B cell (primary cell): Measurements from ENCODE around the gene GOLPH3. TPM values are rescaled to one million over a fixed set of nuclear protein-coding genes. Genes with fewer than 3 reads are reported as not detected.

Source experiments
- ATAC-seq: fragments of 200-7000 bp; cut with Tn5 transposase; one replicate; pipeline ENCODE4 v1.10.0; 2021; ENCODE audit warnings: low read depth, mild to moderate bottlenecking, moderate number of reproducible peaks, moderate library complexity
- CTCF ChIA-PET: fragments of 350-600 bp; sonication (Branson Sonifier 250); formaldehyde crosslinking; loops from one replicate; lab custom pipeline; 2021; ENCODE audit warnings: antibody characterized with exemption, inconsistent platforms; lab: Charles Lee
- POLR2A ChIA-PET: fragments of 350-600 bp; sonication (Branson Sonifier 250); formaldehyde crosslinking; loops from one replicate; lab custom pipeline; 2021; ENCODE audit warnings: antibody characterized with exemption; lab: Charles Lee
- DNase-seq: peaks from one replicate; pipeline ENCODE4 v3.0.0; 2013
- H2AFZ ChIP-seq: 2 replicates; pipeline ENCODE4 v1.6.1; 2012; ENCODE audit warnings: mild to moderate bottlenecking, low read depth, low read length; ENCODE audit not compliant: insufficient read depth, poor library complexity, severe bottlenecking
- H3K27ac ChIP-seq, 2 donors: 1 replicate in 1 of 2; 2 replicates in 1 of 2; pipeline ENCODE4 v1.5.1; 2012 to 2013; ENCODE audit warnings: low read length in 2 of 2, mild to moderate bottlenecking in 2 of 2, moderate library complexity in 1 of 2
- H3K27me3 ChIP-seq, 4 experiments: fragments of 200-600 bp in 1 of 4; sonication (generic) in 1 of 4; replicated peaks in 1 of 4; 1 replicate in 2 of 4; 2 replicates in 2 of 4; pipeline versions ENCODE4 v1.6.1 to v1.7.0; 2013 to 2016; ENCODE audit warnings: low read length in 3 of 4, mild to moderate bottlenecking in 2 of 4, mixed read lengths in 1 of 4, moderate library complexity in 1 of 4; ENCODE audit not compliant: insufficient read depth in 4 of 4, control insufficient read depth in 3 of 4; ENCODE audit errors: control extremely low read depth in 1 of 4
- H3K36me3 ChIP-seq, 2 experiments: replicated peaks in 1 of 2; 1 replicate in 1 of 2; 2 replicates in 1 of 2; pipeline versions ENCODE4 v1.6.1 to v1.7.1; 2013; ENCODE audit warnings: low read length in 1 of 2; ENCODE audit not compliant: insufficient read depth in 2 of 2, control insufficient read depth in 1 of 2; ENCODE audit errors: control extremely low read depth in 1 of 2, extremely low read depth in 1 of 2
- H3K4me1 ChIP-seq, 2 donors: fragments of 200-600 bp in 1 of 2; sonication (generic) in 1 of 2; 1 replicate in 1 of 2; 2 replicates in 1 of 2; pipeline versions ENCODE4 v1.5.1 to v1.6.1; 2013 to 2017; ENCODE audit warnings: low read length in 2 of 2; ENCODE audit not compliant: control insufficient read depth in 2 of 2, insufficient read depth in 2 of 2
- H3K4me2 ChIP-seq: replicated peaks from 2 replicates; pipeline ENCODE3; 2012; ENCODE audit warnings: mild to moderate bottlenecking, low read depth, low read length; ENCODE audit not compliant: poor library complexity, severe bottlenecking
- H3K4me3 ChIP-seq, 5 experiments: fragments of 200-600 bp in 1 of 5; sonication (generic) in 1 of 5; 1 replicate in 3 of 5; 2 replicates in 2 of 5; pipeline versions ENCODE4 v1.5.1 to v1.7.0; 2011 to 2016; ENCODE audit warnings: low read length in 4 of 5, mild to moderate bottlenecking in 4 of 5, low read depth in 2 of 5, control low read depth in 1 of 5, moderate library complexity in 1 of 5; ENCODE audit not compliant: insufficient read depth in 1 of 5; ENCODE audit errors: control extremely low read depth in 1 of 5, extremely low read depth in 1 of 5
- H3K79me2 ChIP-seq: fragments of 200-600 bp; sonication (generic); one replicate; pipeline ENCODE4 v1.6.0; 2016; ENCODE audit warnings: low read length; ENCODE audit not compliant: control insufficient read depth, insufficient read depth
- H3K9ac ChIP-seq: fragments of 200-600 bp; sonication (generic); 2 replicates; pipeline ENCODE4 v1.6.1; 2017; ENCODE audit warnings: mild to moderate bottlenecking, low read length, moderate library complexity
- H3K9me3 ChIP-seq, 3 donors: one replicate each; pipeline versions ENCODE4 v1.6.1 to v1.7.1; 2013; ENCODE audit warnings: low read length in 2 of 3; ENCODE audit not compliant: control insufficient read depth in 2 of 3, insufficient read depth in 1 of 3; ENCODE audit errors: control extremely low read depth in 1 of 3
- H4K20me1 ChIP-seq: 2 replicates; pipeline ENCODE4 v1.6.0; 2012; ENCODE audit warnings: mild to moderate bottlenecking, low read length; ENCODE audit not compliant: insufficient read depth, control insufficient read depth, poor library complexity, severe bottlenecking
- H3K27ac Mint-ChIP-seq: one replicate; pipeline ENCODE4 v1.8.0; 2021; ENCODE audit warnings: mixed read lengths
- H3K27me3 Mint-ChIP-seq: one replicate; pipeline ENCODE4 v1.8.0; 2021; ENCODE audit warnings: mixed read lengths
- H3K4me1 Mint-ChIP-seq: one replicate; pipeline ENCODE4 v1.8.0; 2021; ENCODE audit warnings: mixed read lengths
- H3K4me3 Mint-ChIP-seq: one replicate; pipeline ENCODE4 v1.8.0; 2021; ENCODE audit warnings: mixed read lengths
- H3K9me3 Mint-ChIP-seq: one replicate; pipeline ENCODE4 v1.8.0; 2022; ENCODE audit warnings: mixed read lengths; ENCODE audit not compliant: insufficient read depth
- EZH2 ChIP-seq: IDR thresholded peaks from 2 replicates; pipeline ENCODE4 v1.6.1; 2012; ENCODE audit warnings: borderline replicate concordance, low read depth, mild to moderate bottlenecking, moderate library complexity, low read length; ENCODE audit not compliant: insufficient read depth, poor library complexity, severe bottlenecking
- WGBS: methylation state at CpG from one replicate; pipeline ENCODE4 v1.1.5; 2013; ENCODE audit warnings: missing lambda C conversion rate; ENCODE audit not compliant: insufficient coverage; 5-methylcytosine and 5-hydroxymethylcytosine counted together
- intact Hi-C: fragments of 100-400 bp; cut with micrococcal nuclease; formaldehyde crosslinking; loops from one replicate; pipeline ENCODE4 v1.10.0; 2022
- polyA plus RNA-seq: library from polyadenylated mRNA; depleted of rRNA; stranded (reverse); fragments of >200 nt; gene quantifications from 2 replicates; pipeline ENCODE4 v1.2.3, GENCODE V29; 2012
- total RNA-seq, 2 donors: library from RNA; stranded (reverse); fragments of 120-200 nt in 1 of 2; gene quantifications; 1 replicate in 1 of 2; 2 replicates in 1 of 2; pipeline versions ENCODE4 v1.2.3 to v1.2.4, GENCODE V29; 2013 to 2022
- TF ChIP-seq, protein P1 (sequence below): fragments of 200-600 bp; IDR thresholded peaks from one replicate; pipeline ENCODE4 v1.8.0; 2022; ENCODE audit warnings: antibody characterized with exemption, mild to moderate bottlenecking

GOLPH3 gene
- total and polyA plus RNA-seq, 2 donors (not counting 1 experiment from before 2014, with no cell fraction given): 16.2 to 62.6 TPM

DNA sequence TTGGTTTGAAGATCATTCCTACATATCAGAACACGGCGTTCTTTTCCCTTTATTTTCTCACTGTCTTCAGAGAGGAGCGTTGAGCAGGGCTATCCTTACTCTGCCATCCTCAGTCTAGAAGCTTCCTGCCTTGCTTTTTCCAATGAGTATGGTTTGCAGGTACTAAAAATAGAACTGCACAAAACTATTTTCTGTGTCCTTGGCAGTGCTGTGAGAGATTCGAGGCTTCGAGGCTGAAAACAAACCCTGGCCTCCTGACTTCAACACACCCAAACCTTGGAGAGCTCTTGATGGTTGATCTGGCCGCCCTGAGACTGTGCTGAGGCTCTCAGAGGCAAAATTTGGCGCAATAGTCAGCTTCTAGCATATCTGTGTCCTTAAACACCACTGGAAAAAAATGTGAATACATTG is 78.9 kb downstream of the GOLPH3 start:
- CTCF ChIA-PET: interaction anchor here (0.7 to 1.3 kb wide), 4 partner anchors 11 to 137 kb away, joined by 3 to 7 read pairs (median 4); no protein-coding TSS in a partner anchor
- Mint-ChIP-seq H3K4me3 (no peak overlapping the region), H3K27ac (no peak overlapping the region), H3K27me3 (no peaks in the 10 kb centered on the region), H3K9me3 (no peaks in the 10 kb centered on the region), H3K4me1 (peaks cover 5% of the 10 kb centered on the region)
- TF ChIP-seq, protein P1, sequence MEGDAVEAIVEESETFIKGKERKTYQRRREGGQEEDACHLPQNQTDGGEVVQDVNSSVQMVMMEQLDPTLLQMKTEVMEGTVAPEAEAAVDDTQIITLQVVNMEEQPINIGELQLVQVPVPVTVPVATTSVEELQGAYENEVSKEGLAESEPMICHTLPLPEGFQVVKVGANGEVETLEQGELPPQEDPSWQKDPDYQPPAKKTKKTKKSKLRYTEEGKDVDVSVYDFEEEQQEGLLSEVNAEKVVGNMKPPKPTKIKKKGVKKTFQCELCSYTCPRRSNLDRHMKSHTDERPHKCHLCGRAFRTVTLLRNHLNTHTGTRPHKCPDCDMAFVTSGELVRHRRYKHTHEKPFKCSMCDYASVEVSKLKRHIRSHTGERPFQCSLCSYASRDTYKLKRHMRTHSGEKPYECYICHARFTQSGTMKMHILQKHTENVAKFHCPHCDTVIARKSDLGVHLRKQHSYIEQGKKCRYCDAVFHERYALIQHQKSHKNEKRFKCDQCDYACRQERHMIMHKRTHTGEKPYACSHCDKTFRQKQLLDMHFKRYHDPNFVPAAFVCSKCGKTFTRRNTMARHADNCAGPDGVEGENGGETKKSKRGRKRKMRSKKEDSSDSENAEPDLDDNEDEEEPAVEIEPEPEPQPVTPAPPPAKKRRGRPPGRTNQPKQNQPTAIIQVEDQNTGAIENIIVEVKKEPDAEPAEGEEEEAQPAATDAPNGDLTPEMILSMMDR: no peak
- TF ChIP-seq EZH2: no peak
- intact Hi-C loops: no loop called here
- H3K4me3 ChIP-seq: no peak overlapping the region
- no peak overlapping the region for H2AFZ ChIP-seq
- H3K4me2 ChIP-seq: no peak overlapping the region
- POLR2A ChIA-PET: no interaction called here
- H3K9me3 ChIP-seq: no peaks in the 10 kb centered on the region
- H4K20me1 ChIP-seq: no peaks in the 10 kb centered on the region
- DNase-seq: no peak
- no peaks in the 10 kb centered on the region for H3K79me2 ChIP-seq
- ATAC-seq: no peak
- 90% methylated on average over 2 of the region's 7 CpGs for WGBS
- H3K27ac ChIP-seq: no peak overlapping the region
- H3K4me1 ChIP-seq: peaks cover 0 to 5% of the 10 kb centered on the region in 2 donors
- peaks cover 0 to 4% of the 10 kb centered on the region in 2 experiments for H3K36me3 ChIP-seq
- no peaks in the 10 kb centered on the region for H3K27me3 ChIP-seq
- no peak overlapping the region for H3K9ac ChIP-seq

DNA sequence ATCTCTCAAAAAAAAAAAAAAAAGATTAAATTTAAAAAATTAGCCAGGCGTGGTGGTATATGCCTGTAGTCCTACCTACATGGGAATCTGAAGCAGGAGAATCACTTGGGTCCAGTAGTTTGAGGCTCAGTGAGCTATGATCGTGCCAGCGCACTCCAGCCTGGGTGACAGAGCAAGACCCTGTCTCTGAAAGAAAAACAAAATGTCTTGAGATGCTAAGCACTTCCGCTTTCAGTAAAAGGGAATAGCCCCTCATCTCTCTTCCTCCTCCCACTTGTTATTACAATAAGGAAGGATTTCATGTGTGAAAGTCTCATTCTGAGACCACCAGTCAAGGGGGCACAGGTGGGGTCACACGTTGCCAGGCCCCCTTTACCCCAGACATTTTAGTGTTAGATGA is 79.4 kb downstream of the GOLPH3 start:
- ATAC-seq (no peak), DNase-seq (no peak)
- TF ChIP-seq EZH2: no peak
- TF ChIP-seq, protein P1: no peak
- Histone ChIP-seq H3K27ac (no peak overlapping the region), H3K4me3 (no peak overlapping the region), H3K27me3 (no peaks in the 10 kb centered on the region), H3K36me3 (peaks cover 0 to 4% of the 10 kb centered on the region in 2 experiments), H3K9ac (no peak overlapping the region), H4K20me1 (no peaks in the 10 kb centered on the region), H3K9me3 (no peaks in the 10 kb centered on the region), H2AFZ (no peak overlapping the region), H3K4me2 (no peak overlapping the region), H3K79me2 (no peaks in the 10 kb centered on the region), H3K4me1 (peaks cover 0 to 5% of the 10 kb centered on the region in 2 donors)
- 92% methylated on average over 2 of the region's 5 CpGs for WGBS
- intact Hi-C loops: no loop called here
- ChIA-PET CTCF (interaction anchor here (1.3 kb wide), 2 partner anchors 18 to 54 kb away, joined by 4 to 7 read pairs; no protein-coding TSS in a partner anchor), POLR2A (no interaction called here)
- Mint-ChIP-seq H3K27me3 (no peaks in the 10 kb centered on the region), H3K4me1 (peaks cover 5% of the 10 kb centered on the region), H3K9me3 (no peaks in the 10 kb centered on the region), H3K4me3 (no peak overlapping the region), H3K27ac (peak overlapping the region; percentile 59)
